NT2/D1 (cell line): ENCODE measurements around the gene AHNAK.

ENCODE experiments used
- SUZ12 ChIP-seq: IDR thresholded peaks from 2 replicates; pipeline ENCODE4 v1.6.1; 2011; ENCODE audit not compliant: insufficient read length, insufficient read depth; ENCODE audit errors: extremely low read depth
- ZNF274 ChIP-seq: IDR thresholded peaks from 2 replicates; pipeline ENCODE4 v1.6.1; 2011; ENCODE audit warnings: mild to moderate bottlenecking, low read depth, low read length

DNA sequence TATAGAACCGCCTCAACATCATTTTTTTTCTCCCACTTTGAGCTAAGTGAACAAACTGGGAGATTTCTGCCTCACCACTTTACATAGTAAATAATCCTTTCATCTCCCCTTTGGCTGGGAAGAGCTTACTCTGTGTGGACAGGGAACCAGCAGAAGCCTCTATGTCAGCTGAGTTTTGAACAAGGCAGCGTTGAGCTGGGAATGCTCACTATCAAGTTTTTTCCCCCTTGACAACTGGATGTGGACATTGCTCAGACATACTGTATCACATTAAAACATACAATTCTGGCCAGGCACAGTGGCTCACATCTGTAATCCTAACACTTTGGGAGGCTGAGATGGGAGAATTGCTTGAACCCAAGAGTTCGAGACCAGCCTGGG, 46.0 kb downstream of the AHNAK start:
- TF ChIP-seq ZNF274 (no peak), SUZ12 (no peak)
